ENCODE results near the gene PACSIN2. TPM values are rescaled to one million over a fixed set of nuclear protein-coding genes. Genes with fewer than 3 reads are reported as not detected.

Gene PACSIN2
- total RNA-seq, 1 donor from 2014 or later: 56.6 TPM

- Mint-ChIP-seq H3K4me1 (no peaks in the 10 kb centered on the region), H3K4me3 (no peak overlapping the region), H3K36me3 (peaks cover 17% of the 10 kb centered on the region), H3K9me3 (no peaks in the 10 kb centered on the region), H3K27me3 (ENCODE audit: low read depth) (no peaks in the 10 kb centered on the region), H3K27ac (no peak overlapping the region)
- TF ChIP-seq CTCF (IDR thresholded peaks at IDR 0.05; ENCODE audit: unreplicated experiment): no peak
- DNase-seq (ENCODE audit: low spot score in 2 of 2, unreplicated experiment in 2 of 2): no peak
Observed at GRCh38 chr22:42878561-42879305, 136.2 kb downstream of the PACSIN2 start.

GRCh38 chr22:42877597-42878340 lies 137.2 kb downstream of the PACSIN2 start:
- TF ChIP-seq CTCF (IDR thresholded peaks at IDR 0.05; ENCODE audit: unreplicated experiment): no peak
- H3K36me3 Mint-ChIP-seq: peaks cover 14% of the 10 kb centered on the region
- no peaks in the 10 kb centered on the region for H3K27me3 Mint-ChIP-seq (ENCODE audit: low read depth)
- H3K9me3 Mint-ChIP-seq: no peaks in the 10 kb centered on the region
- H3K4me1 Mint-ChIP-seq: no peaks in the 10 kb centered on the region
- no peak for DNase-seq (ENCODE audit: low spot score in 2 of 2, unreplicated experiment in 2 of 2)
- no peak overlapping the region for H3K27ac Mint-ChIP-seq
- no peak overlapping the region for H3K4me3 Mint-ChIP-seq

GRCh38 chr22:42877158-42877557 lies 137.8 kb downstream of the PACSIN2 start:
- no peak for TF ChIP-seq CTCF (IDR thresholded peaks at IDR 0.05; ENCODE audit: unreplicated experiment)
- no peak overlapping the region for H3K27ac Mint-ChIP-seq
- no peaks in the 10 kb centered on the region for H3K9me3 Mint-ChIP-seq
- no peak overlapping the region for H3K4me3 Mint-ChIP-seq
- no peaks in the 10 kb centered on the region for H3K27me3 Mint-ChIP-seq (ENCODE audit: low read depth)
- H3K36me3 Mint-ChIP-seq: peaks cover 17% of the 10 kb centered on the region
- no peaks in the 10 kb centered on the region for H3K4me1 Mint-ChIP-seq
- no peak for DNase-seq (ENCODE audit: low spot score in 2 of 2, unreplicated experiment in 2 of 2)

- no peak overlapping the region for H3K4me3 Mint-ChIP-seq
- no peak for DNase-seq (ENCODE audit: low spot score in 2 of 2, unreplicated experiment in 2 of 2)
- no peaks in the 10 kb centered on the region for H3K4me1 Mint-ChIP-seq
- H3K27me3 Mint-ChIP-seq (ENCODE audit: low read depth): no peaks in the 10 kb centered on the region
- TF ChIP-seq CTCF (IDR thresholded peaks at IDR 0.05; ENCODE audit: unreplicated experiment): no peak
- peaks cover 17% of the 10 kb centered on the region for H3K36me3 Mint-ChIP-seq
- H3K27ac Mint-ChIP-seq: no peak overlapping the region
- no peaks in the 10 kb centered on the region for H3K9me3 Mint-ChIP-seq
Observed at GRCh38 chr22:42876041-42876440, 138.9 kb downstream of the PACSIN2 start.

- H3K36me3 Mint-ChIP-seq: peaks cover 20% of the 10 kb centered on the region
- DNase-seq (ENCODE audit: low spot score in 2 of 2, unreplicated experiment in 2 of 2): no peak
- no peaks in the 10 kb centered on the region for H3K9me3 Mint-ChIP-seq
- no peak for TF ChIP-seq CTCF (IDR thresholded peaks at IDR 0.05; ENCODE audit: unreplicated experiment)
- H3K27me3 Mint-ChIP-seq (ENCODE audit: low read depth): no peaks in the 10 kb centered on the region
- no peak overlapping the region for H3K27ac Mint-ChIP-seq
- H3K4me3 Mint-ChIP-seq: no peak overlapping the region
- no peaks in the 10 kb centered on the region for H3K4me1 Mint-ChIP-seq
Observed at GRCh38 chr22:42874010-42874409, 140.9 kb downstream of the PACSIN2 start.

Data from mesothelial cell of epicardium (in vitro differentiated cells).